GM18507 (cell line): ENCODE results near the gene UBL5.

Experiments
- DNase-seq: peaks from one replicate; pipeline ENCODE4 v3.0.0; 2011; ENCODE audit warnings: low read depth; ENCODE audit not compliant: insufficient read length; ENCODE audit errors: extremely low spot score
- FAIRE-seq: peaks from 2 replicates; lab custom pipeline; 2011; peaks lifted over from hg19 to GRCh38; lab: Jason Lieb, UNC

Gene UBL5

GRCh38 chr19:9875031-9875627 lies 47.4 kb downstream of the UBL5 start:
- FAIRE-seq (no peak), DNase-seq (no peak)

- no peak for FAIRE-seq
- DNase-seq, result no peak
Measured at GRCh38 chr19:9875796-9876195, 48.1 kb downstream of the UBL5 start.

- DNase-seq (no peak), FAIRE-seq (no peak)
Measured at GRCh38 chr19:9877780-9878510, 50.2 kb downstream of the UBL5 start.

GRCh38 chr19:9878511-9879196 lies 50.9 kb downstream of the UBL5 start:
- no peak for FAIRE-seq

More at GRCh38 chr19:9878511-9879196, 50.9 kb downstream of the UBL5 start:
- DNase-seq, result no peak
